NCI-H82 treated with DMSO at 0.1 percent for 48 hours (cell line): ENCODE data around the gene HNMT.
"Not testable (repeated sequence)": the region's sequence is repeated elsewhere in the genome, so short reads cannot be mapped to it uniquely, and the experiment has no call there.

Experiments
- DNase-seq: peaks from one replicate; lab custom pipeline; 2025; ENCODE audit not compliant: unreplicated experiment; lab: John Stamatoyannopoulos, UW

The HNMT gene

GRCh38 chr2:137945229-137945628, 19.0 kb upstream of the HNMT start:
- DNase-seq = peak; percentile 33

GRCh38 chr2:137946227-137946626, 18.0 kb upstream of the HNMT start:
- DNase-seq = no peak

GRCh38 chr2:137947032-137947727, 17.1 kb upstream of the HNMT start:
- DNase-seq = no peak

- DNase-seq = peak; percentile 60
Measured at GRCh38 chr2:137947728-137948336, 16.4 kb upstream of the HNMT start.

- DNase-seq = no peak
Measured at GRCh38 chr2:137948894-137949293, 15.4 kb upstream of the HNMT start.

GRCh38 chr2:137950238-137950637, 14.0 kb upstream of the HNMT start:
- no peak for DNase-seq

- no peak for DNase-seq
Measured at GRCh38 chr2:137951586-137951985, 12.7 kb upstream of the HNMT start.

GRCh38 chr2:137952586-137953129, 11.6 kb upstream of the HNMT start:
- no peak for DNase-seq

GRCh38 chr2:137955536-137955935, 8.7 kb upstream of the HNMT start:
- DNase-seq = no peak

- DNase-seq = no peak
Measured at GRCh38 chr2:137957033-137957432, 7.2 kb upstream of the HNMT start.

- DNase-seq = no peak
Measured at GRCh38 chr2:137959166-137959565, 5.1 kb upstream of the HNMT start.

GRCh38 chr2:137960223-137960622, 4.0 kb upstream of the HNMT start:
- DNase-seq = no peak

GRCh38 chr2:137961602-137962001, 2.7 kb upstream of the HNMT start:
- DNase-seq = no peak

GRCh38 chr2:137963535-137964065, 673 bp upstream of the HNMT start:
- no peak for DNase-seq

- no peak for DNase-seq
Measured at GRCh38 chr2:137964859-137965459, 686 bp downstream of the HNMT start.

- DNase-seq = no peak
Measured at GRCh38 chr2:137966043-137966442, 1.8 kb downstream of the HNMT start.

GRCh38 chr2:137967042-137967441, 2.8 kb downstream of the HNMT start:
- DNase-seq = no peak

GRCh38 chr2:137968477-137969417, 4.5 kb downstream of the HNMT start:
- DNase-seq = no peak

GRCh38 chr2:137969418-137969765, 5.1 kb downstream of the HNMT start:
- no peak for DNase-seq

GRCh38 chr2:137969876-137970275, 5.6 kb downstream of the HNMT start:
- no peak for DNase-seq

- DNase-seq = not testable (repeated sequence)
Measured at GRCh38 chr2:137971259-137971658, 7.0 kb downstream of the HNMT start.
